IMR-90 (cell line): ENCODE results near the gene SLC17A4.

Experiments
- BHLHE40 ChIP-seq: fragments of 150-350 bp; IDR thresholded peaks from 2 replicates; pipeline ENCODE4 v1.6.1; 2016; ENCODE audit warnings: mild to moderate bottlenecking, low read depth, low read length
- POLR2A ChIP-seq: IDR thresholded peaks from 2 replicates; pipeline ENCODE4 v1.6.1; 2012; ENCODE audit warnings: mild to moderate bottlenecking, low read depth, low read length
- RCOR1 ChIP-seq: IDR thresholded peaks from 2 replicates; pipeline ENCODE4 v1.6.1; 2012; ENCODE audit warnings: mild to moderate bottlenecking, low read length, improper control_type of control experiment; ENCODE audit not compliant: insufficient replicate concordance
- SMC3 ChIP-seq: fragments of 150-350 bp; IDR thresholded peaks from 2 replicates; pipeline ENCODE4 v1.6.1; 2016; ENCODE audit warnings: low read depth, mild to moderate bottlenecking, antibody characterized with exemption, low read length, moderate library complexity
- TF ChIP-seq, protein P1 (sequence below): conservative IDR thresholded peaks from 2 replicates; pipeline ENCODE4 v1.5.1; 2012; ENCODE audit warnings: mild to moderate bottlenecking, low read depth, low read length, improper control_type of control experiment
- TF ChIP-seq, protein P2 (sequence below): fragments of 150-350 bp; IDR thresholded peaks from 2 replicates; pipeline ENCODE4 v1.6.1; 2016; ENCODE audit warnings: low read depth, mild to moderate bottlenecking, low read length, moderate library complexity, borderline replicate concordance

DNA sequence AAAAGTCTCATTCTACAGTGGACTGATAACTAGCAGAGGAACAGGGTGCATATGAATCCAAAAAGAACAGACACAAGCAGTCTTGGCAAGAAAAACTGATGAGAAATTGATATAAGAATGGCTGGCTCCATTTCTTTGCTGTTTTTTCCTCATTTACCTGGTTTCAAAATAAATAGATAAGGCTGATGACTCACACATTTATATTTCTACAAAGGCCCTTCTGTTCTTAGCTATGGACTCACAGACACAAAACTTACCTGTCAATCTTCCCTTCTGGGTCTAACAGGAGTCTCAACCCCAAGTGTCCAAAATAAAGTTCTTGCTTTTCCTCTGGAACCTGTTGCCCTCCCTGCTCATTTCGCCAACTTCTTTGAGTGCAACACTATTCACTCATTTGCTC, 941 bp downstream of the SLC17A4 start:
- TF ChIP-seq, protein P1, sequence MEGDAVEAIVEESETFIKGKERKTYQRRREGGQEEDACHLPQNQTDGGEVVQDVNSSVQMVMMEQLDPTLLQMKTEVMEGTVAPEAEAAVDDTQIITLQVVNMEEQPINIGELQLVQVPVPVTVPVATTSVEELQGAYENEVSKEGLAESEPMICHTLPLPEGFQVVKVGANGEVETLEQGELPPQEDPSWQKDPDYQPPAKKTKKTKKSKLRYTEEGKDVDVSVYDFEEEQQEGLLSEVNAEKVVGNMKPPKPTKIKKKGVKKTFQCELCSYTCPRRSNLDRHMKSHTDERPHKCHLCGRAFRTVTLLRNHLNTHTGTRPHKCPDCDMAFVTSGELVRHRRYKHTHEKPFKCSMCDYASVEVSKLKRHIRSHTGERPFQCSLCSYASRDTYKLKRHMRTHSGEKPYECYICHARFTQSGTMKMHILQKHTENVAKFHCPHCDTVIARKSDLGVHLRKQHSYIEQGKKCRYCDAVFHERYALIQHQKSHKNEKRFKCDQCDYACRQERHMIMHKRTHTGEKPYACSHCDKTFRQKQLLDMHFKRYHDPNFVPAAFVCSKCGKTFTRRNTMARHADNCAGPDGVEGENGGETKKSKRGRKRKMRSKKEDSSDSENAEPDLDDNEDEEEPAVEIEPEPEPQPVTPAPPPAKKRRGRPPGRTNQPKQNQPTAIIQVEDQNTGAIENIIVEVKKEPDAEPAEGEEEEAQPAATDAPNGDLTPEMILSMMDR = no peak
- TF ChIP-seq POLR2A (no peak), BHLHE40 (no peak), RCOR1 (no peak), SMC3 (no peak)
- TF ChIP-seq, protein P2, sequence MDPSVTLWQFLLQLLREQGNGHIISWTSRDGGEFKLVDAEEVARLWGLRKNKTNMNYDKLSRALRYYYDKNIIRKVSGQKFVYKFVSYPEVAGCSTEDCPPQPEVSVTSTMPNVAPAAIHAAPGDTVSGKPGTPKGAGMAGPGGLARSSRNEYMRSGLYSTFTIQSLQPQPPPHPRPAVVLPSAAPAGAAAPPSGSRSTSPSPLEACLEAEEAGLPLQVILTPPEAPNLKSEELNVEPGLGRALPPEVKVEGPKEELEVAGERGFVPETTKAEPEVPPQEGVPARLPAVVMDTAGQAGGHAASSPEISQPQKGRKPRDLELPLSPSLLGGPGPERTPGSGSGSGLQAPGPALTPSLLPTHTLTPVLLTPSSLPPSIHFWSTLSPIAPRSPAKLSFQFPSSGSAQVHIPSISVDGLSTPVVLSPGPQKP = no peak
